ENCODE data around the gene ATP2A3.

GRCh38 chr17:3909257-3909656 lies 55.0 kb downstream of the ATP2A3 start:
- TF ChIP-seq CTCF (conservative IDR thresholded peaks at IDR 0.05; ENCODE audit: low read depth, low read length): no peak
- no peak for TF ChIP-seq EZH2 (IDR thresholded peaks at IDR 0.05; ENCODE audit: low read length, unreplicated experiment)
- TF ChIP-seq EZH2phosphoT487 (IDR thresholded peaks at IDR 0.05; ENCODE audit: borderline replicate concordance, low read length): no peak
